ENCODE data around the gene CALML5. TPM values are rescaled to one million over a fixed set of nuclear protein-coding genes. Genes with fewer than 3 reads are reported as not detected.

CALML5 gene
- total RNA-seq, 1 donor from 2014 or later: not detected

GRCh38 chr10:5497289-5497688 is 2.1 kb downstream of the CALML5 start:
- Histone ChIP-seq H3K27me3 (ENCODE audit: low read depth) (peaks cover 10% of the 10 kb centered on the region), H3K36me3 (no peaks in the 10 kb centered on the region), H3K9me3 (replicated peaks) (peaks cover 5% of the 10 kb centered on the region), H3K27ac (replicated peaks) (no peak overlapping the region), H3K4me3 (no peak overlapping the region), H3K4me1 (no peaks in the 10 kb centered on the region)
- no peak for DNase-seq
- intact Hi-C loops (cut with micrococcal nuclease): no loop called here
- TF ChIP-seq, protein P1, sequence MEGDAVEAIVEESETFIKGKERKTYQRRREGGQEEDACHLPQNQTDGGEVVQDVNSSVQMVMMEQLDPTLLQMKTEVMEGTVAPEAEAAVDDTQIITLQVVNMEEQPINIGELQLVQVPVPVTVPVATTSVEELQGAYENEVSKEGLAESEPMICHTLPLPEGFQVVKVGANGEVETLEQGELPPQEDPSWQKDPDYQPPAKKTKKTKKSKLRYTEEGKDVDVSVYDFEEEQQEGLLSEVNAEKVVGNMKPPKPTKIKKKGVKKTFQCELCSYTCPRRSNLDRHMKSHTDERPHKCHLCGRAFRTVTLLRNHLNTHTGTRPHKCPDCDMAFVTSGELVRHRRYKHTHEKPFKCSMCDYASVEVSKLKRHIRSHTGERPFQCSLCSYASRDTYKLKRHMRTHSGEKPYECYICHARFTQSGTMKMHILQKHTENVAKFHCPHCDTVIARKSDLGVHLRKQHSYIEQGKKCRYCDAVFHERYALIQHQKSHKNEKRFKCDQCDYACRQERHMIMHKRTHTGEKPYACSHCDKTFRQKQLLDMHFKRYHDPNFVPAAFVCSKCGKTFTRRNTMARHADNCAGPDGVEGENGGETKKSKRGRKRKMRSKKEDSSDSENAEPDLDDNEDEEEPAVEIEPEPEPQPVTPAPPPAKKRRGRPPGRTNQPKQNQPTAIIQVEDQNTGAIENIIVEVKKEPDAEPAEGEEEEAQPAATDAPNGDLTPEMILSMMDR (IDR thresholded peaks at IDR 0.05; ENCODE audit: borderline replicate concordance): no peak

DNA sequence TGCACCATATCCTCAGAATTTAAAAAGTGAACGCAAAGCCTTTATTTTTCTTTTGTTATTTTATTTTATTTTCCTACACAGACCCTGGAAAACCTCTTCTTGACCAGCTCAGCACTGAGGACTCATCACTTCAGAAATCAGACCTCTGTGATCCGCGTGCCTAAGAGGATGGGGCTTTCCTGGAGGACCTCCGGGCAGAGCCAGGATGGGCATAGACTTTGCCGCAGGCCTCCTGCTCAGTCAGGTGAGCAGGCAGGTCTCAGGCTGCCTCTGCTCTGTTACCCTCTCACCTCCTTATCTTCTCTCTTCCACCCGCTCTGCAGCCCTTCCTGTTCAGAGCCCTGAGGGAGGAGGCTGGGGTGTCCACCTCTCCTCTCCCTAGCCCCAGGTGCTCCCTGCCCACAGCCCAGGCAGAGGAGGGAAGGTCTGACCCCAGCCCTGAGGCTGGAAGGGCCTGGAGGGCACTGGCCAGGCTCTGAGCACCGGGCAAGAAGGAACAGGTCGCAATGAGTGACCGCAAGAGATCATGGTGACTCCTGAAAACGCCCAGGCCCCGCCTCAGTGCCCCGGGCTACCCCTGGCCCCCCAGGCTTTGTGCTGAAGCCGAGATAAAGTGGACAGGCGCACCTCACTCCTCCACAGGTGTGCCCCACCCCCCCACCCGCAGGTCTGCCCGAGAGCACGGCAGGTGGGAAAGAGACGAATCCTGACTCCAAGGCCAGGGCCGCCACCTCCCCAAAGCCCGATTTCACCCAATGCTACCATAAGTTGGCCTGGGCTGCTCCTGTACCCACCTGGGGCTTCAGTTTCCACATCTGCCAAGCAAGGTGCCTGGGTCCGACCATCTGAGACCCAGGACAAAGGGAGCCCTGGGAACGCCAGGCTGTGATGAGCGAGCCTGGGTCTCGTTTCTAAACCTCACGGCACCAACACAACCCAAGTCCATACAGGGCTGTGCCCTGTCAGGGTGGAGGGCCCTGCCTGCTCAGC is 2.8 kb downstream of the CALML5 start:
- H3K9me3 ChIP-seq (replicated peaks): peaks cover 11% of the 10 kb centered on the region
- H3K27ac ChIP-seq (replicated peaks): no peak overlapping the region
- no peaks in the 10 kb centered on the region for H3K36me3 ChIP-seq
- DNase-seq: no peak
- H3K4me1 ChIP-seq: no peaks in the 10 kb centered on the region
- TF ChIP-seq, protein P1 (IDR thresholded peaks at IDR 0.05; ENCODE audit: borderline replicate concordance): no peak
- H3K4me3 ChIP-seq: no peak overlapping the region
- H3K27me3 ChIP-seq (ENCODE audit: low read depth): peaks cover 7% of the 10 kb centered on the region
- intact Hi-C loops (cut with micrococcal nuclease): no loop called here

- H3K27me3 ChIP-seq (ENCODE audit: low read depth): no peaks in the 10 kb centered on the region
- no peak overlapping the region for H3K27ac ChIP-seq (replicated peaks)
- peaks cover 12% of the 10 kb centered on the region for H3K9me3 ChIP-seq (replicated peaks)
- intact Hi-C loops (cut with micrococcal nuclease): no loop called here
- no peaks in the 10 kb centered on the region for H3K4me1 ChIP-seq
- DNase-seq: no peak
- no peak overlapping the region for H3K4me3 ChIP-seq
- H3K36me3 ChIP-seq: no peaks in the 10 kb centered on the region
- TF ChIP-seq, protein P1 (IDR thresholded peaks at IDR 0.05; ENCODE audit: borderline replicate concordance): no peak
Measured at GRCh38 chr10:5494611-5495010, 4.8 kb downstream of the CALML5 start.

DNA sequence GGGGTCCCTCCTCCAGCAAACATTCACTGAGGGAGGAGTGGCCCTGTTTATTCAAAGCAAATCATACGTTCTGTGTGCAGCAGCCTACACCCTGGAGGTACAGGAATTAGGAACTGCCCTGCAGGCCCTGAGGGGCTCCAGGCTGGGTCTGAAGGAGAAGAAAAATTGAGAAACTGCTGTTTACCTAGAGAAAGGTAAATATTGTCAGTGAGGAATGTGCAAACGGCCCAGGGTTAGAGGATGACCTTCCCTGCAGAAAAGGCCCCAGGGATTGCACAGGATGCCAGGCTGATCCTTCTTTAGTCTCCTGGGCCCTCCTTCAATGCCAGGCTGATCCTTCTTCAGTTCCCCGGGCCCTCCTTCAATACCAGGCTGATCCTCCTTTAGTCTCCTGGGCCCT is 5.7 kb downstream of the CALML5 start:
- no peak for DNase-seq
- Histone ChIP-seq H3K4me3 (no peak overlapping the region), H3K36me3 (no peaks in the 10 kb centered on the region), H3K9me3 (replicated peaks) (peaks cover 12% of the 10 kb centered on the region), H3K27me3 (ENCODE audit: low read depth) (no peaks in the 10 kb centered on the region), H3K27ac (replicated peaks) (no peak overlapping the region), H3K4me1 (no peaks in the 10 kb centered on the region)
- intact Hi-C loops (cut with micrococcal nuclease): no loop called here
- TF ChIP-seq, protein P1 (IDR thresholded peaks at IDR 0.05; ENCODE audit: borderline replicate concordance): no peak

GRCh38 chr10:5492929-5493576 is 6.3 kb downstream of the CALML5 start:
- Histone ChIP-seq H3K4me3 (no peak overlapping the region), H3K27ac (replicated peaks) (no peak overlapping the region), H3K36me3 (no peaks in the 10 kb centered on the region), H3K9me3 (replicated peaks) (peaks cover 12% of the 10 kb centered on the region), H3K27me3 (ENCODE audit: low read depth) (no peaks in the 10 kb centered on the region), H3K4me1 (no peaks in the 10 kb centered on the region)
- TF ChIP-seq, protein P1 (IDR thresholded peaks at IDR 0.05; ENCODE audit: borderline replicate concordance): no peak
- intact Hi-C loops (cut with micrococcal nuclease): no loop called here
- no peak for DNase-seq

All from left ventricle myocardium inferior (tissue), 1 donor.